Neural crest cell (in vitro differentiated cells): ENCODE results near the gene PGC. TPM values are rescaled to one million over a fixed set of nuclear protein-coding genes. Genes with fewer than 3 reads are reported as not detected.
A peak's percentile ranks its signal among the peaks of the same experiment; 100 is the strongest.

Source experiments
- DNase-seq: peaks from one replicate; pipeline ENCODE4 v3.0.0; 2021; ENCODE audit warnings: low read depth, mixed read lengths, low spot score
- H3K27ac Mint-ChIP-seq: one replicate; pipeline ENCODE4 v1.8.0; 2021; ENCODE audit warnings: mild to moderate bottlenecking, mixed read lengths; ENCODE audit not compliant: unreplicated experiment
- H3K27me3 Mint-ChIP-seq: 2 replicates; pipeline ENCODE4 v1.8.0; 2021; ENCODE audit warnings: low read depth, mild to moderate bottlenecking, mixed read lengths
- H3K36me3 Mint-ChIP-seq: 2 replicates; pipeline ENCODE4 v1.8.0; 2021; ENCODE audit warnings: low read depth, mild to moderate bottlenecking, mixed read lengths
- H3K4me1 Mint-ChIP-seq: 2 replicates; pipeline ENCODE4 v1.8.0; 2021; ENCODE audit warnings: mixed read lengths
- H3K4me3 Mint-ChIP-seq: one replicate; pipeline ENCODE4 v1.8.0; 2021; ENCODE audit warnings: mild to moderate bottlenecking, mixed read lengths
- H3K9me3 Mint-ChIP-seq: 2 replicates; pipeline ENCODE4 v1.8.0; 2021; ENCODE audit warnings: mixed read lengths
- long read RNA-seq: library from polyadenylated mRNA; unstranded; transcript quantifications from one replicate; pipeline ENCODE4 v2.0.0, GENCODE V29; 2020
- total RNA-seq: library from RNA; stranded (reverse); gene quantifications from 2 replicates; pipeline ENCODE4 v1.2.1, GENCODE V29; 2021
- TF ChIP-seq, protein P1 (sequence below): fragments of 200-600 bp; sonication (generic); conservative IDR thresholded peaks from 2 replicates; pipeline ENCODE4 v1.5.0; 2021; ENCODE audit warnings: antibody characterized with exemption, mild to moderate bottlenecking

Gene PGC
- total RNA-seq: not detected in 2 replicates
- long read RNA-seq: 0 reads

DNA sequence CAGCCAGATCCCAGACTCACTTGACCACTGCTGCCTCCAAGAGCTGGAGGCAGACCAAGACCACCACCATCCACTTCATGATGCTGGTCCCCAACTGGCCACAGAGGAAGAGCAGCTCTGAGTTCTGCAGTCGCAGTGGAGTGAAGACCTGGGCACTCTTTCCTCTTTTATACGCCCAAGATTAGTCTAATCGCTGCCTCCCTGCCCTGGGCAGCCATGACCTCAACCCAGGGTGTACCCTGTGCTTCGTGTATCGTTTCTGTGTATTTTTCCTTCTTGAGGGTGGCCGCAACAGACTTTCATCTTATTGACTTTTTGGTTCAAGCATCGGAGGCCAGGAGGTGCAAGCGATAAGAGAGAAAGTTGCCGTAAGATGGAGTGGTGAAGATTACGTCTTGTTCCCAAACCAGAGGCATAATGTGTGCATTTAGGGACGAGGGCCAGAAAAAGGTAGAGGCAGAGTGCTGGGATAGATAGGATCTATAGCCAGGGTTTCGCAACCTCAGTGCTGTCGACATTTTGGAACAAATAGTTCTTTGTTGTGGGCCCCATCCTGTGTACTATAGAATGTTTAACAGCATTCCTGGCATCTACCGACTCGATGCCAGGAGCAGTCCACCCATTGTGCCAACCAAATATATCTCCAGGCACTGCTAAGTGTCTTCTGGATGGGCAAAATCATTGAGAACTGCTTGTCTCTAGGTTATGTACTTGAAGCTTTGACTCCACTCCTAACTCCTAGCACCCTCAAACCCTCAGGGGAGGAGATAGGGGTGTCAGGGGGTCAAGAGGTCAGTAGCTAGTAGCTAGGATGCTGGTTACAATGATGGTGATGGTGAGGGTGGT, at the start of gene PGC:
PGC (minus strand) TSS at position 142 of the 846 bp plus-strand sequence; CDS start at position 79, 63 bp downstream.
- TF ChIP-seq, protein P1, sequence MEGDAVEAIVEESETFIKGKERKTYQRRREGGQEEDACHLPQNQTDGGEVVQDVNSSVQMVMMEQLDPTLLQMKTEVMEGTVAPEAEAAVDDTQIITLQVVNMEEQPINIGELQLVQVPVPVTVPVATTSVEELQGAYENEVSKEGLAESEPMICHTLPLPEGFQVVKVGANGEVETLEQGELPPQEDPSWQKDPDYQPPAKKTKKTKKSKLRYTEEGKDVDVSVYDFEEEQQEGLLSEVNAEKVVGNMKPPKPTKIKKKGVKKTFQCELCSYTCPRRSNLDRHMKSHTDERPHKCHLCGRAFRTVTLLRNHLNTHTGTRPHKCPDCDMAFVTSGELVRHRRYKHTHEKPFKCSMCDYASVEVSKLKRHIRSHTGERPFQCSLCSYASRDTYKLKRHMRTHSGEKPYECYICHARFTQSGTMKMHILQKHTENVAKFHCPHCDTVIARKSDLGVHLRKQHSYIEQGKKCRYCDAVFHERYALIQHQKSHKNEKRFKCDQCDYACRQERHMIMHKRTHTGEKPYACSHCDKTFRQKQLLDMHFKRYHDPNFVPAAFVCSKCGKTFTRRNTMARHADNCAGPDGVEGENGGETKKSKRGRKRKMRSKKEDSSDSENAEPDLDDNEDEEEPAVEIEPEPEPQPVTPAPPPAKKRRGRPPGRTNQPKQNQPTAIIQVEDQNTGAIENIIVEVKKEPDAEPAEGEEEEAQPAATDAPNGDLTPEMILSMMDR: no peak
- Mint-ChIP-seq H3K4me3 (no peak within 1 kb of the TSS), H3K27me3 (no peaks in the 10 kb centered on the region)

DNA sequence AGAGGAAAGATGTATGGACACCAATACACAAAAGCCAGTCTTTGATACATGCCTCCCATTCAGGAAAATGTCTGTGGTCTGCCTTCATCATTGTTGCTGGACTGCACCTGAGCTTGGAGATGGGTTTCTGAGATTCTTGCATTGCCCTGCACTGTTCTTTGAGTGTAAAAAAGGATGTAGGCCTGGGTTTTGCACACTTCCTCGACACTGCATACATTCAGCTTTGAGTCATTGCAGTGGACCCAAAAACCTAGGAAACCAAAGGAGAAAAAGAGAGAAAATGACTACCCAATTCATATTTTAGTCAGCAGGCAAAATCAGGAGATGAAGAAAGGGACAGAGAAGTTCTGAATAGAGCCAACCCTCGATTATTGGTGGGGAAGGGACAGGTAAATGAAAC, 49.3 kb upstream of the PGC start:
- TF ChIP-seq, protein P1: no peak
- Mint-ChIP-seq H3K27ac (no peak overlapping the region), H3K9me3 (no peaks in the 10 kb centered on the region), H3K4me3 (no peak overlapping the region), H3K4me1 (no peaks in the 10 kb centered on the region), H3K27me3 (no peaks in the 10 kb centered on the region), H3K36me3 (no peaks in the 10 kb centered on the region)
- DNase-seq: no peak

More for the DNA sequence above, at the start of gene PGC:
- DNase-seq: no peak
- H3K27ac Mint-ChIP-seq: no peak within 1 kb of the TSS
- H3K9me3 Mint-ChIP-seq: no peaks in the 10 kb centered on the region
- H3K4me1 Mint-ChIP-seq: no peaks in the 10 kb centered on the region
- no peaks in the 10 kb centered on the region for H3K36me3 Mint-ChIP-seq

DNA sequence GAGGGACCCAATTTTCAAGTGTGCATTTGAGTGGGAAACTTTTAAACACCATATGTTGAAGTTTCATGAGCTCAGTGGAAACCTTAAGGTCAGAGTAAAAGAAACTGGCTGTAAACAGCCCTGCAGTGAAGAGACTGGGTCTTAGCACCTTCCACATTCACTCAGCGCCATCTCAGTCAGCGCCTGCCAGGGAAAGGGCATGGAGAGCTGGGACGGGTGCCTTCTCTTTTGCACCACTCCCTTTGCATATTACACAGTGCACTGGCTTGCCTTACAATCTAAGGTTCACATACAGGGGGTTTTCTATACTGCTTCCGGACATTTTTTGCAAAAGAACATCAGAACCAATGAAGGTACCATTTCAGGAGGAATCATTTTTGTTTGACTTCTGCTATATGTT, 44.8 kb upstream of the PGC start:
- no peak overlapping the region for H3K27ac Mint-ChIP-seq
- H3K36me3 Mint-ChIP-seq: peaks cover 8% of the 10 kb centered on the region
- no peak for DNase-seq
- H3K4me1 Mint-ChIP-seq: peaks cover 12% of the 10 kb centered on the region
- H3K9me3 Mint-ChIP-seq: no peaks in the 10 kb centered on the region
- H3K27me3 Mint-ChIP-seq: peaks cover 5% of the 10 kb centered on the region
- H3K4me3 Mint-ChIP-seq: peak overlapping the region; percentile 25
- TF ChIP-seq, protein P1: no peak

DNA sequence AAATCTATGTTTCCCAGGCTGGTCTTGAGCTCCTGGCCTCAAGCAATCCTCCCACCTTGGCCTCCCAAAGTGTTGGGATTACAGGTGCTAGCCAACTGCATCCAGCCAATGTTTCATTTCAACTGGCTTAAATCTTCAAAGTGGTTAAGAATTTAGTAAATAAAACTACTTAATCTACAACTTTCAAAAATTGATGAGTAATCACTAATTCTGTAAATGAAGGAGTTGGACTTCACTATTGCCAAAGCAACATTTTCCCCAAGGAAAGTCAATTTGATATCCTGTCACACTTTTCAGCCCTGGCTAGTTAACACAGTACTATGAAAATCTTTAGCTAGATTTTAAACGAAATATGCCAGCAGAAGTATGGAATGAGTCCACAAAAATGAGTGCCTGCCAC, 44.1 kb upstream of the PGC start:
- peaks cover 7% of the 10 kb centered on the region for H3K27me3 Mint-ChIP-seq
- peaks cover 14% of the 10 kb centered on the region for H3K4me1 Mint-ChIP-seq
- H3K36me3 Mint-ChIP-seq: peaks cover 8% of the 10 kb centered on the region
- H3K27ac Mint-ChIP-seq: no peak overlapping the region
- peak overlapping the region; percentile 25 for H3K4me3 Mint-ChIP-seq
- TF ChIP-seq, protein P1: no peak
- no peak for DNase-seq
- no peaks in the 10 kb centered on the region for H3K9me3 Mint-ChIP-seq

DNA sequence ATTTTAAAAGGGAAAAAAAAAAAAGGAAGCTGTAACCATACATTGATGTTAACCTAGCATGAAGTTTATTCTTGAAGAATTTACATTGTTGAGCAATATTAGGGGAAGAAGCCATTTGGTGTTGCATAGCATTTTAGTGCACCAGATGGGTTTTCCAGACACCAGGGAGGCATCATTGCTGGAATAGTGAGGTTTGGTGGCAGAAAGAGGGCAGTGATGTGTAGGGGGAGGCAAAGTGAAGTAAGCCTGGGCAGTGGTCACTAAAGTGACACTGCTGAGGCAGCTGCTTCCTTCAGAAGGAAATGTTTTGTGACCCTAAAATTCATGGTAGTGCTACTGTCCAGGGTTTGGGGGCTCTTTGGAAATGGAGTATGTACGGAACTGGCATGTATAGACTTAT, 42.8 kb upstream of the PGC start:
- DNase-seq: no peak
- H3K4me3 Mint-ChIP-seq: peak overlapping the region; percentile 81
- H3K36me3 Mint-ChIP-seq: peaks cover 8% of the 10 kb centered on the region
- TF ChIP-seq, protein P1: no peak
- H3K9me3 Mint-ChIP-seq: no peaks in the 10 kb centered on the region
- H3K27ac Mint-ChIP-seq: no peak overlapping the region
- peaks cover 20% of the 10 kb centered on the region for H3K4me1 Mint-ChIP-seq
- H3K27me3 Mint-ChIP-seq: peaks cover 7% of the 10 kb centered on the region
